HG03469 (cell line): ENCODE measurements around the gene PRR33.
"Not testable (repeated sequence)": the region's sequence is repeated elsewhere in the genome, so short reads cannot be mapped to it uniquely, and the experiment has no call there.

Source experiments
- ATAC-seq: cut with Tn5 transposase; IDR thresholded peaks from one replicate; pipeline ENCODE4 v1.9.1; 2021; ENCODE audit warnings: mild to moderate bottlenecking, moderate library complexity, moderate number of reproducible peaks; ENCODE audit not compliant: unreplicated experiment

The PRR33 gene

GRCh38 chr11:1878137-1879031 is 13.3 kb downstream of the PRR33 start:
- no peak for ATAC-seq

DNA sequence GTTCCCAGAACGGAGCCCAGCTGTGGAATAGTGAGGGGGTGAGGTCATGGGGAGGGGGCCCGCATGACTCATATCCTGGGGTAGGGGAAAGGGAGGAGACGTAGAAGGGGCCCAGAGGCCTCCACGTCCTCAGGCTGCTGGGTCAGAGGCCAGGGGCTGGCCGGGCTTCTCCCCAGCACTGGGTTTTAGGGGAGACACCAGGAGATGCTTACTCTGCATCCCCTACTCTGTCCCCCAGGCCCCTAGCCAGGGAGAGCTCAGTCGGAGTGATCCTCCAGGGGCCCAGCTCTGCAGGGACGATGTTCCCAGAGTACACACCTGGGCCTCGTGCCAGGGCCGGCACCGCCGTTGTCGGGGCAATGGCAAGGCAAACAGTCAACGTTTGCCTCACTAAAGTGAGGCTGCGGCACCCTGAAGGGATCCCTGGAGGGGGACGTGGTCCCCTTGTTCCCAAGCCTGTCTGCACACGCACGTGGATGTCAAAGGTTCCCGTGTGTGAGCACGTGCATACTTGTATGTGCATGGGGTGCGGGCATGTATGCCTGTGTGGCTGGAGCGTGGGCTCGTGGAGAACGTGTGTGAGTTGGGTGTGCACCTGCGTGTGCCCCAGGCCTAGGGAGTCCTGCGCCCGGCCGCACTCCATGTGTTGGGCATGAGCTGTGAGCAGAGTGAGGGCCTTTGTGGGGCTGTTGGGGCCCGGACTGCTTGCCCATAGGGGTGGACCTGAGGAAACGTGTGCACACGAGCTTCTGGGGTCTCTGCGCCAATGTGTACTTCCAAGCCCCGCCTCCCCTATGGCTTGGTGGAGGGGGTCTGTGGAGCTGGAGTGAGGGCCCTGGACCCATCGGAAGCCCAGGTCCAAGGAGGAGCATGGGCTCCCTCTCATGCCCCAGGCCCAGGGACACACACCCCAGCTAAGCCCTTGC is 14.2 kb downstream of the PRR33 start:
- ATAC-seq = no peak

- ATAC-seq = no peak
Measured at GRCh38 chr11:1876361-1877063, 15.2 kb downstream of the PRR33 start.

DNA sequence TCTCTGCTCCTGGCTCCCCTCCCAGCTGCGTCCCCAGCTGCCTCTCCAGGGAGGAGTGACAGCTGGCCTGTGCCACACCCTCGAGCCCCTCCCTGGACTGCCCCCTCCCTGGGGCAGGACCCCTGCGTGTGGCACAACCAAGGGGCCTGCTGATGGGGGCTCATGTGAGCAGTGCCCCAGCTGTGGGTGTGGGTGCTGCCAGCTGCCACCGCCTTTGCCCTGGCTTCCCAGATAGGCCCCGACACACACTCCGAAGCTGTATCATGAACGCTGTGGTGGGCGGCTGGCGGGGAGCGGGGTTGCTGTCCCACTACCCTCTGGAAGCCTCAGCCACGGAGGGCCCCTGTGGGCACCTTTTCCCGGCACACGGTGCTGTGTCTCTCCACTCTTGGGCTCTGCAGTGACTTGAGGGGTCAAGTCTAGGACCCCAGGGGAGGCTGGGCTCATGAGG is 15.8 kb downstream of the PRR33 start:
- not testable (repeated sequence) for ATAC-seq

- ATAC-seq = no peak
Measured at GRCh38 chr11:1875093-1875850, 16.4 kb downstream of the PRR33 start.

DNA sequence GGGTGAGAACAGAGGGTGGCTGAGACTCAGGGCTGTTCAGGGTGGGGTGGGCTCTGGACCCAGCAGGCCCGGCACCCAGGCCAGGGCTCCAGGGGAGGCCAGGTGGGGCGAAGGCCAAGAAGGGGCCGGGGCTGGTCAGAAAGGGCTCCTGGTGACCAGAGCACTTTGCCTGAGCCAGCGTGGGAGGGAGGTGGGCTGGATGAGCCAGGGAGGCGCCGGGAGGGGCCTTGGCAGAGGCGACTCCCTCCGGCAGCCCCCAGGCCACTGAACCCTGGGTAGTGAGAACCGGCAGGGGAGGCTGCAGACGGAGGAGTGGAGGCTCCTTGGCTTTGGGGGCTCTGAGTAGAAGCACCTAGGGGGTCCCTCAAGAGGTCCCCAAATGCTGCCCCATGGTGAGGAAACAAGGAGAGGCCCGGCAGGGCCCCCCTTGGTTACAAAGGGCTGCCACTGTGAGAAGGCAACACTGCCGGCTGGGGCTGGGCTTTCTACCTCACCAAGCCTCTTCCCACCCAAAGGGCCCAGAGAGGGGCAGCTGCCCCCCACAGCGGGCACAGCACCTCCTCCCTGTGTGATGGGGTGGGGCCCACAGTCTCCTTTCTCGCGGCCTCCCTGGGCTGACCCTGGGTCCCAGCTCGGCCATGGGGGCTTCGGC is 17.1 kb downstream of the PRR33 start:
- not testable (repeated sequence) for ATAC-seq

- not testable (repeated sequence) for ATAC-seq
Measured at GRCh38 chr11:1873813-1874150, 17.9 kb downstream of the PRR33 start.

DNA sequence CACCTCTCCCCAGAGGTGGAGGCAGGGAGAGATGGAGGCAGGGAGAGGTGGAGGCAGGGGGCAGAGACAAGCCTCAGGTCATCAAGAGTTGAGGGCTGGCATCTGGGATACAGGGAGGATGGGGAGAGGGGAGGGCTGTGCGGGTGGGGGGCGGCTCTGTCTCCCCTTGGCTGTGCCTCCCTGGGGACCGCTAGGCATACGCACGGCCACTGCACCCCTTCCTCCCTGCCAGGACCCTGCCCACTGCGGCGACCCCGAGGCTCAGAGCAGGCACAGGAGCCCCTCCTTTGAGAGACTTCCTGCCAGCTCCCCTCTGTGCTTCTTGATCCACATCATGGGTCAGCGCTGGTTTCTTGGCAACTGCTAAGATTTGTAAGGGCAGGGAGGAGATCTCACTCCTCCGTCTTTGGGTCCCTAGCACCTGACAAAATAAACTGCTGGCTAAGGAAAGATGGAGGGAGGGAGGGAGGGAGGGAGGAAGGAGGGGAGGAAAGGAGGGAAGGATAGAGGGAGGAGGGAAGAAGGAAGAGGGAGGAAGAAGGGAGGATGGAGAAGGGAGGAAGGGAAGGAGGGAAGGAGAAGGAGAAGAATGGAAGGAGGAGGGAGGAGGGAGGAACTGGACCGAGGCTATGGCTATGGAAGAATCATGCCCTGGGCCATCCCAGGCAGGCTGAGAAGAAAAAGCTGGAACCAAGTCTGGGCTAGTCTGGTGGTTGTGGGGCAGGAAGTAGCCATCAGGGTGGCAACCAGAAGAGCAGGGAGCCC is 18.5 kb downstream of the PRR33 start:
- ATAC-seq = no peak

GRCh38 chr11:1872267-1872985 is 19.3 kb downstream of the PRR33 start:
- no peak for ATAC-seq

DNA sequence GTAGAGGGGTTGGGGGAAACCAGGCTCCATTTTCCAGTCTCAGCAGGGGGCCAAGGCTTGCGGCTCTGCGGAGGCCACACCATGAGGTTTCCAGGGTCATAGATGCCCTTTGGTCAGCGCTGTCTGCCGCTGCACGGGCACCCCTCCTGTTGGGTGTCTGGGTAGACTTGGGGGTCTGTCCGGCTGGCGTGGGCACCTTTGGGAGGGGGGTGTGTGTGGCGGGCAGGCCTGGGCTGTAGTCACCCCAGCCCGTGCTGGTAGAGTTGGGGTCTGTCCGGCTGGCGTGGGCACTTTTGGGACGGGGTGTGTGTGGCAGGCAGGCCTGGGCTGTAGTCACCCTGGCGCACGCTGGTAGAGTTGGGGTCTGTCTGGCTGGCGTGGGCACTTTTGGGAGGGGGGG is 20.2 kb downstream of the PRR33 start:
- no peak for ATAC-seq

DNA sequence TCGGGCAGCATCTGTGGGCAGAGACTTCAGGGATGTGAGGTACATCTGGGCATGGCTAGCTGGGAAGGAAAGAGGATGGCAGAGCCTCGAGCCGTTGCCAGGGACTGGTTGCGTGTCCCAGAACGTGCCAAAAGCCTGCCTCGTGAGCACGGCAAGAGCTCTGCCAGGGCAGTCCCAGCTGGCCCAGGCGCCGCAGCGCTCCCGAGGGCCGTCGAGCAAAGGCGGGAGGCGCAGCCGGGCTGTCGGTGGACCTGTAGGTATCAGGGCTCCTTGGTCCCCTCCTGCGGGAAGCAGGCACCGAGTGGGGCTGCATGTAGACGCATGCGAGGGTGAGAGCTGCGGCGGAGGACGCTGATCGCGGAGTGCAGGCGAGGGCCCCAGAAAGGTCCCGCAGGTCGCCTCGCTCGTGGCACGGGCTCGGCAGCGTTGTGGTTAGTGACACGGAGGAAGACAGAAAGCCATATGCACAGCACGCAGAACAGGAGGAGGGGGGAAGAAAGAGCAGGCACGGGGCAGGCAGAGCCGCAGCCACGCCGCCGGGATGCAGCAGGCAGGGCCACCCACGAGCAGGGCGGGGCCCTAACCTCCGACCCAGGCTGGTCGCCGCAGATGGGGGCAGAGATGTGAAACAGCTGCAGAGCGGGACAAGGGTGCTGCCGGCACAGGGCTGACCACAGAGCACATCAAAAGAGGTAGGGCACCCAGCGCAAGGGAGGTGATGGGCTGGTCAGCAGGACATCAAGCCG is 20.8 kb downstream of the PRR33 start:
- ATAC-seq = no peak

GRCh38 chr11:1870326-1870696 is 21.4 kb downstream of the PRR33 start:
- ATAC-seq = no peak

DNA sequence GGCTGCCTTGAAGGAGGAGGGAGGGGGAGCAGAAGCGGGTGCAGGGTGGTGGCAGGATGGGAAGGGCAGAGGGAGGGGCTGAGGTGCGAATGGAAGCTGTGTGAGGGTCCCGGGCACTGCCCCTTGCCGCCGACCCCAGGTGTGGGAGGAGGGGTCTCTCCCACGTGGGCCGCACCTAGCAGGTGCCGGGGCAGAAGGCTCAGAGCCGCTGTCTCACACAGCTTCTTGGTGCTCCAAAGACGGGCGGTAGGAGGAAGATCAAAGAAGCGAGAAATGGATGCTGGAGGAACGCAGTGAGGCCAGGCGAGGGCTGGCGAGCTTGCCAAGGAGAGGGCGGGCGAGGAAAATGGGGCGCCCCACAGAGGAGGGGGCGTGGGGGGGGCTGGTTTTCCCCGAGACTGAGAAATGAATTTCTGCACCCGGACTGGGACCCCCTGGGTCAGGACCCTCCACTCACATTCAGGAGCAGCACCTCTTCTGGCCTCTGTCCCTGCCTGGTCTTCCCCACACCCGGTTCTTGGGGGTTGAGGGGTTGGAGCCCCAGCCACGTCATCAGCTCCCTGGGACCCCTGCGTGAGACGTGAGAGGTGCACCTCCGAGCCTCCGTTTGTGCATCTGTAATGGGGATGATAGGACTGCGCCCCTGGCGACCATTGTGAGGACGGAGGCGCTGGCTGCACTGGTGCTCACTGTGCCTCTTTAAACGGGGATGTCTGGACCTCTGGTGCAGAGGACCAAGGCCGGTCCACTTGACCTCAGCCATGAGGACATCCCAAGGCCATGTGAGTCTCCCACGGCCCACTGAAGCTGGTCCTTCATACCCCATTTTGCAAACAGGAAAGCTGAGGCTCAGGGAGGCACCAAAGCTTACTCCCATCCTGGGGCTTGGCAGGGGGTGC is 22.0 kb downstream of the PRR33 start:
- no peak for ATAC-seq

DNA sequence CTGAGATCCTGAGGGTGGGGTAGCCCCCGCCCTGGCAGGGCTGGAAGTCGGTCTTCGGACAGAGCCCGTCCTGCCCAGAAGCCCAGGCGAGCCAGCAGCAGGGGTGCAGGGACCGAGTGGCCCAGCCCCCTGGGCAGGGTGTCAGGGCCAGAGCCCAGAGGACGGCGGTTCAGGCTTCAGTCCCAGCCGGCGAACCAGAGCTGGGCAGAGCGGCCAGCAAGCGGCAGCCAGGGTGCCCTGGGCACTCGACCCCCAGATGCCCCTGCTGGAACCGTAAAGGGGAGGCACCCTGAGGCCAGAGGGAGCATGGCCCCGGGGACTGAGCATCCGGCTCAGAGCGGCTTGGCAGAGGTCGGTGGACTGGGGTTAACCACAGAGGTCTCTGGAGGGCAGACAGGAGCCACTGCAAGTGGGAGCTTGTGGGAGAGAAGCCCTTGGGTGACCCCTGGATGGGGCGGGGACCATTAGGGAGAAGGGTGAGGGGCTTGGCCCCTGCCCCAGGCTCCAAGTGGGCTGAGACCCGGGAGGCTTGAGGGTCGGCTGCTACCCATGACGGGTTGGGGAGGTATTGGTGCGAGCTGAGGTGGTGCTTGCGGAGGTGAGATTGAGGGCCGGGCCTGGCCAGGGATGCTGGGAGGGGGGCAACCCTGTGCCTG is 22.9 kb downstream of the PRR33 start:
- no peak for ATAC-seq

DNA sequence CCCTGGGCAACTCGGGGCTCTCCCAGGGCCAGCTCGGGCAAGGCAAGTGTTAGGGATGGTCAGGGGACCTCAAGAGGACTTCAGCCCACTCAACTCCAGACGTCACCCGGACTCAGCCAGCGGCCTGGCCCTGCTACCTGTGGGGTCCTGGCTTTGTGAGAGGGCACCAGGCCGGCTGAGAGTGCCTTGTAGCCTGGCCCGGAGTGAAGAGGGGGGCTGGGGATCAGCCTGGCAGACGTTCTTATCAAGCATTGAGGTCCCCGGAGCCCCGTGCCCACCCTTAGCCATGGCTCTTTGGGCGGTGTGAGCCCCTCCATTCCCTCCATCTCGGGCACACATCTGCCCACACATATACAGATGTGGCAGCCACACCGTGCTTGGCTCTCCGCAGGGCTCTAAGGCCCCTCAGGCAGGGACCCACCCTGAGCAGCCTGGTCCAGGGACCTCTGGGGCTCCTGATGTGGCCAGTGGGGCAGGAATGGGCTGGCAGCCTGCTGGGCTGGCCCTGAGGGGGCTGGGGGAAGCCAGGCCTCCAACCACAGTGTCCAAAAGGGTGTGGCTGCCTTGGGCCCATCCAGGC is 23.5 kb downstream of the PRR33 start:
- ATAC-seq = no peak

DNA sequence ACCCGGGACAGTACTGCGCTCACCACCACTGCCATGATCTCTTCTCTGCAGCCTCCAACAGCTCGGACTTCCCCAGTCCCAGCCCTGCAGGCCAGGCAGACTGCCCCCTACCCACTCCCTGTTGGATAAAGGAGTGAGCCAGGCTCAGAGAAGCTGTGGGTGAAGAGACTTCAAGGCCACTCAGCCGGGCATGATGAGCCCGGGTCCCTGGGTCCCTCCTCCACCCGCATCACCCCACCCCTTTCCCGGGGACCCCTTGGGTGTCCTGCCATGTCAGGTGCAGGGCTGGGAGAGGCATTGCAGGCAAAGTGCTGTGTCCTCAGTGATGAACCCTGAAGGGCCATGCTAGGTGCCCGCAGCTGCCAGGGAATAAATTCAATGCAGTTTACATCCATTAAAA is 24.3 kb downstream of the PRR33 start:
- no peak for ATAC-seq
